GM12878 (cell line): ENCODE measurements around the gene SMARCB1. TPM values are rescaled to one million over a fixed set of nuclear protein-coding genes. Genes with fewer than 3 reads are reported as not detected.

ENCODE experiments used
- ATAC-seq: fragments of 200-7000 bp; cut with Tn5 transposase; 3 replicates; pipeline ENCODE4 v1.9.1; 2020; ENCODE audit warnings: mild to moderate bottlenecking, moderate library complexity
- BruUV-seq: library from RNA; stranded (reverse); fragments of 400-500 nt; replicated peaks from 2 replicates; lab custom pipeline; 2021; lab: Mats Ljungman, UMichigan
- CTCF ChIA-PET: fragments of 300-600 bp; sonication (Branson Sonifier 250); formaldehyde crosslinking; extraction: SDS; loops from one replicate; lab custom pipeline; 2021; ENCODE audit warnings: inconsistent platforms; lab: Yijun Ruan, JAX
- POLR2A ChIA-PET: fragments of 350-600 bp; formaldehyde crosslinking; extraction: SDS; loops from one replicate; lab custom pipeline; 2021; ENCODE audit warnings: inconsistent platforms; lab: Charles Lee
- RAD21 ChIA-PET: fragments of 300-600 bp; sonication (Branson Sonifier 250); formaldehyde crosslinking; loops from one replicate; lab custom pipeline; 2023; ENCODE audit warnings: antibody characterized with exemption; ENCODE audit not compliant: unreplicated experiment; lab: Charles Lee
- SMC1A ChIA-PET: fragments of 300-600 bp; sonication (Branson Sonifier 250); formaldehyde crosslinking; loops from one replicate; lab custom pipeline; 2023; ENCODE audit not compliant: unreplicated experiment, uncharacterized antibody; lab: Charles Lee
- DNase-seq: peaks from one replicate; pipeline ENCODE4 v3.0.0-alpha.2; 2011; ENCODE audit warnings: low read depth, low spot score
- FAIRE-seq: peaks from 3 replicates; lab custom pipeline; 2011; peaks lifted over from hg19 to GRCh38; lab: Jason Lieb, UNC
- H2AFZ ChIP-seq: 2 replicates; pipeline ENCODE4 v1.6.0; 2011; ENCODE audit warnings: low read depth, low read length, control low read depth; ENCODE audit not compliant: control insufficient read depth
- H3K27ac ChIP-seq: 2 replicates; pipeline ENCODE4 v1.5.1; 2011; ENCODE audit warnings: control low read depth; ENCODE audit not compliant: control insufficient read depth, insufficient read depth
- H3K27me3 ChIP-seq, 2 experiments: replicated peaks in 1 of 2; 2 replicates each; pipeline versions ENCODE4 v1.6.0 to v1.6.1; 2011; ENCODE audit warnings: low read length in 1 of 2; ENCODE audit not compliant: control insufficient read depth in 2 of 2, insufficient read depth in 2 of 2
- H3K36me3 ChIP-seq, 2 experiments: 2 replicates each; pipeline ENCODE4 v1.5.1; 2011; ENCODE audit warnings: low read length in 1 of 2; ENCODE audit not compliant: control insufficient read depth in 2 of 2, insufficient read depth in 2 of 2
- H3K4me1 ChIP-seq: 2 replicates; pipeline ENCODE4 v1.6.1; 2011; ENCODE audit warnings: mild to moderate bottlenecking, low read length, moderate library complexity, mixed read lengths; ENCODE audit not compliant: control insufficient read depth, insufficient read depth
- H3K4me2 ChIP-seq: 2 replicates; pipeline ENCODE4 v1.6.0; 2011; ENCODE audit warnings: control low read depth; ENCODE audit not compliant: control insufficient read depth, insufficient read depth
- H3K4me3 ChIP-seq: fragments of 200-600 bp; sonication (generic); 2 replicates; pipeline ENCODE4 v1.5.1; 2016
- H3K79me2 ChIP-seq: 2 replicates; pipeline ENCODE4 v1.6.0; 2011; ENCODE audit warnings: low read length; ENCODE audit not compliant: control insufficient read depth, insufficient read depth
- H3K9ac ChIP-seq: 2 replicates; pipeline ENCODE4 v1.8.0; 2011; ENCODE audit warnings: low read length, control low read depth, mixed read lengths; ENCODE audit not compliant: control insufficient read depth, insufficient read depth
- H3K9me3 ChIP-seq: replicated peaks from 3 replicates; pipeline ENCODE4 v1.5.1; 2011; ENCODE audit warnings: mild to moderate bottlenecking, low read length; ENCODE audit not compliant: control insufficient read depth, insufficient read depth
- H4K20me1 ChIP-seq: 2 replicates; pipeline ENCODE4 v1.6.0; 2011; ENCODE audit not compliant: control insufficient read depth, insufficient read depth
- GATAD2B ChIP-seq: fragments of 450-650 bp; conservative IDR thresholded peaks from 2 replicates; pipeline ENCODE4 v1.6.1; 2017; ENCODE audit warnings: low read depth, mild to moderate bottlenecking, moderate library complexity
- TCF12 ChIP-seq: IDR thresholded peaks from 2 replicates; pipeline ENCODE4 v1.6.1; 2011; ENCODE audit warnings: low read depth, mild to moderate bottlenecking, low read length
- ZNF384 ChIP-seq: IDR thresholded peaks from 2 replicates; pipeline ENCODE4 v1.6.1; 2012; ENCODE audit warnings: low read depth, mild to moderate bottlenecking, low read length, improper control_type of control experiment, borderline replicate concordance
- WGBS: methylation state at CpG from one replicate; pipeline ENCODE4 v1.1.6; 2016; ENCODE audit warnings: low lambda C conversion rate; ENCODE audit not compliant: insufficient replicate concordance, insufficient coverage; ENCODE audit errors: missing lambda C conversion rate; 5-methylcytosine and 5-hydroxymethylcytosine counted together
- in situ Hi-C: fragments of 300-500 bp; cut with MboI; formaldehyde crosslinking; loops from 9 replicates; pipeline ENCODE4 v1.14.3; 2018; ENCODE audit warnings: mixed read lengths
- intact Hi-C: fragments of 100-400 bp; cut with micrococcal nuclease; formaldehyde crosslinking; loops from one replicate; pipeline ENCODE4 v1.14.2; 2022; ENCODE audit not compliant: unreplicated experiment
- polyA plus RNA-seq, 11 experiments: library from polyadenylated mRNA; depleted of rRNA in 4 of 11; unstranded in 6 of 11; stranded (reverse) in 5 of 11; fragments of >200 nt; fragmentation: Nextera tagmentation in 4 of 11; fragmentation: Illumina TruSeq in 1 of 11; extraction: Ambion mirVana in 4 of 11; extraction: Trizol in 1 of 11; gene quantifications; 1 replicate in 1 of 11; 2 replicates in 10 of 11; pipeline versions ENCODE4 v1.2.1 to v1.2.3, GENCODE V29; 2011 to 2016; ENCODE audit warnings: inconsistent platforms in 2 of 11, missing spikeins in 2 of 11, low read depth in 1 of 11
- total RNA-seq, 4 experiments: library from RNA; depleted of rRNA in 3 of 4; stranded (reverse); fragments of >200 nt in 3 of 4; fragmentation: Illumina TruSeq in 1 of 4; extraction: Trizol in 1 of 4; gene quantifications; 2 replicates each; pipeline versions ENCODE4 v1.2.1 to v1.2.3, GENCODE V29; 2013 to 2021
- TF ChIP-seq, protein P1 (sequence below), 3 experiments: IDR thresholded peaks in 2 of 3; conservative IDR thresholded peaks in 1 of 3; 2 replicates each; pipeline ENCODE4 v1.5.1; 2011; ENCODE audit warnings: low read depth in 3 of 3, low read length in 3 of 3, mild to moderate bottlenecking in 3 of 3, control low read depth in 2 of 3, moderate library complexity in 2 of 3, inconsistent platforms in 1 of 3, mixed read lengths in 1 of 3; ENCODE audit not compliant: control insufficient read depth in 2 of 3, insufficient read depth in 1 of 3; ENCODE audit errors: extremely low read depth in 1 of 3

Gene SMARCB1
- total and polyA plus RNA-seq, 10 of the 15 experiments (the other 5 are each of a cell fraction or from before 2014, with no cell fraction given): 9.1 to 215 (median 183) TPM

DNA sequence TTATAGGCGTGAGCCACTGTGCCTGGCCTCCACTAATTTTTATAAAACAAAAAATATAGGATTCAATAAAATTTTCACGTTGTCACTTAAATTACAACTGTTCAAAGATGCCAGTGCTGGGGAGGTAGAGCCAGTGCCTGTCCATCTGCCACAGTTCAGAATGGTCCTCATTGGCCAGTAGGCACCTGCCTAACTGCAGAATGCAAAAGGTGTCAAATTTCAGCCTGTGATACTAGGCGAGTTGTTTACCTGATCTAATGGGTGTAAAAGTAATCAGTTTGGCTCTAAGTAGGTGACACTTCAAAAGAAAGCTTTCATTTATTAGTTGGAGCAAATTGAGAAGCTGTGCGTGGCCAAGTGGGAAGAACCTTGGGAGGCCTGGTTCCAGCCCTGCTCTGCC is 2.4 kb downstream of the SMARCB1 start:
- ChIA-PET RAD21 (interaction anchor here (0.9 to 1.2 kb wide), 5 partner anchors 11 to 68 kb away, joined by 3 to 4 read pairs (median 3); partner anchors contain the start of genes SLC2A11 and VPREB3), POLR2A (interaction anchor here (0.6 to 2.2 kb wide), 7 partner anchors 10 to 486 kb away, joined by 4 to 14 read pairs (median 5); no protein-coding TSS in a partner anchor), CTCF (interaction anchor here (0.6 to 2.8 kb wide), 11 partner anchors 9 to 68 kb away, joined by 3 to 11 read pairs (median 4); partner anchors contain the start of genes CHCHD10 and SLC2A11), SMC1A (interaction anchor here (0.9 to 2.5 kb wide), 8 partner anchors 9 to 72 kb away, joined by 3 to 13 read pairs (median 4); no protein-coding TSS in a partner anchor)
- DNase-seq: no peak
- whole genome bisulfite sequencing: 71% methylated on average over 4 of the region's 4 CpGs
- no peak for TF ChIP-seq TCF12
- TF ChIP-seq ZNF384: no peak
- BruUV-seq: no TSS peak
- Histone ChIP-seq H3K27ac (no peak overlapping the region), H3K9ac (peak overlapping the region; percentile 13; the same call in 1 of the 2 replicates), H3K4me1 (peaks cover 11% of the 10 kb centered on the region), H4K20me1 (0 out of 2 replicates have a peak, but pooled peaks cover 4% of the 10 kb centered on the region), H3K79me2 (peaks cover 50% of the 10 kb centered on the region), H2AFZ (no peak overlapping the region), H3K4me3 (peak overlapping the region; percentile 73; the same call in 1 of the 2 replicates), H3K4me2 (peak overlapping the region; percentile 56), H3K27me3 (no peaks in the 10 kb centered on the region), H3K9me3 (no peaks in the 10 kb centered on the region), H3K36me3 (peaks cover 11 to 14% of the 10 kb centered on the region in 2 experiments; a peak in 3 of 4 replicates)
- FAIRE-seq: no peak
- ATAC-seq: no peak
- intact Hi-C loops: no loop called here
- in situ Hi-C loops: no loop called here

DNA sequence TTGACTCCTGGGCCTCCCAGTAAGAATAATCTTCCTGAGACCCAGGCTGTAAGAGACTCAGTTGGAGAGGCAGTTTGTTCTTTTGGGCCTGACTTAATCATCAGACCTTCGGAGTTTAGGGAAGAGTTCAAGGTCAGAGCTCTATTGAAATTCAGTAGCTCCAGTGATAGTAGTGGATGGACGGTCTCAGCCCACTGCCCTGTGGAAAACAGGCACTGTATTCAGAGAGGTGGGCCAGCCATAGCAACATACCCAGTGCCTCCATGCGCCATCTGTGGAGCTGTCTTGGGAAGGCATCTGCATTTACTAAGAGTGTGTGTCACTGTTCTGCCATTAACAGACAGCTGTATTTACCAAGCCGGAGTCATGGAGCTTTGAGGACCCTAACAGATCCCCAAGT is 2.9 kb downstream of the SMARCB1 start:
- Histone ChIP-seq H3K4me2 (peak overlapping the region; percentile 56), H3K9ac (peak overlapping the region; percentile 13; the same call in 1 of the 2 replicates), H3K27me3 (no peaks in the 10 kb centered on the region), H3K4me3 (peak overlapping the region; percentile 39; the same call in 1 of the 2 replicates), H3K79me2 (peaks cover 50% of the 10 kb centered on the region), H3K36me3 (peaks cover 14 to 16% of the 10 kb centered on the region in 2 experiments; a peak in 3 of 4 replicates), H3K9me3 (no peaks in the 10 kb centered on the region), H2AFZ (no peak overlapping the region), H3K27ac (0 out of 2 replicates have a peak overlapping the region, but pooled peaks have one; percentile 23), H4K20me1 (0 out of 2 replicates have a peak, but pooled peaks cover 4% of the 10 kb centered on the region), H3K4me1 (peaks cover 11% of the 10 kb centered on the region)
- FAIRE-seq (no peak), ATAC-seq (peak; percentile 46), DNase-seq (no peak)
- 98% methylated on average over 4 of the region's 4 CpGs for WGBS
- in situ Hi-C loops: no loop called here
- no peak for TF ChIP-seq GATAD2B
- TF ChIP-seq, protein P1, sequence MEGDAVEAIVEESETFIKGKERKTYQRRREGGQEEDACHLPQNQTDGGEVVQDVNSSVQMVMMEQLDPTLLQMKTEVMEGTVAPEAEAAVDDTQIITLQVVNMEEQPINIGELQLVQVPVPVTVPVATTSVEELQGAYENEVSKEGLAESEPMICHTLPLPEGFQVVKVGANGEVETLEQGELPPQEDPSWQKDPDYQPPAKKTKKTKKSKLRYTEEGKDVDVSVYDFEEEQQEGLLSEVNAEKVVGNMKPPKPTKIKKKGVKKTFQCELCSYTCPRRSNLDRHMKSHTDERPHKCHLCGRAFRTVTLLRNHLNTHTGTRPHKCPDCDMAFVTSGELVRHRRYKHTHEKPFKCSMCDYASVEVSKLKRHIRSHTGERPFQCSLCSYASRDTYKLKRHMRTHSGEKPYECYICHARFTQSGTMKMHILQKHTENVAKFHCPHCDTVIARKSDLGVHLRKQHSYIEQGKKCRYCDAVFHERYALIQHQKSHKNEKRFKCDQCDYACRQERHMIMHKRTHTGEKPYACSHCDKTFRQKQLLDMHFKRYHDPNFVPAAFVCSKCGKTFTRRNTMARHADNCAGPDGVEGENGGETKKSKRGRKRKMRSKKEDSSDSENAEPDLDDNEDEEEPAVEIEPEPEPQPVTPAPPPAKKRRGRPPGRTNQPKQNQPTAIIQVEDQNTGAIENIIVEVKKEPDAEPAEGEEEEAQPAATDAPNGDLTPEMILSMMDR (IDR thresholded peaks at IDR 0.05 in 2 of 3, conservative IDR thresholded peaks at IDR 0.05 in 1 of 3; ENCODE audit: control insufficient read depth in 2 of 3, extremely low read depth in 1 of 3, insufficient read depth in 1 of 3, low read depth in 3 of 3, low read length in 3 of 3): peak in 1 of 3 experiments; percentile 14; a peak in 1 of 6 replicates
- intact Hi-C loops: no loop called here
- SMC1A ChIA-PET: interaction anchor here (0.7 to 2.5 kb wide), 9 partner anchors 8 to 73 kb away, joined by 3 to 13 read pairs (median 5); no protein-coding TSS in a partner anchor
- POLR2A ChIA-PET: interaction anchor here (1.0 to 2.2 kb wide), 4 partner anchors 9 to 54 kb away, joined by 4 to 14 read pairs (median 8); no protein-coding TSS in a partner anchor
- RAD21 ChIA-PET: interaction anchor here (0.9 to 1.5 kb wide), 6 partner anchors 11 to 68 kb away, joined by 3 to 4 read pairs (median 3); partner anchors contain the start of genes SLC2A11 and VPREB3
- no TSS peak for BruUV-seq
- CTCF ChIA-PET: interaction anchor here (0.7 to 2.8 kb wide), 10 partner anchors 9 to 68 kb away, joined by 3 to 11 read pairs (median 5); partner anchors contain the start of genes CHCHD10 and SLC2A11
